ENCODE data around the gene KIRREL3.

GRCh38 chr11:126884192-126884591, 116.4 kb downstream of the KIRREL3 start:
- no peak for TF ChIP-seq POLR2AphosphoS5 (IDR thresholded peaks at IDR 0.05; ENCODE audit: insufficient read depth, low read depth, low read length)
- no peak for TF ChIP-seq CTCF (IDR thresholded peaks at IDR 0.05; ENCODE audit: extremely low read depth in 1 of 2, insufficient read depth in 1 of 2, low read depth in 1 of 2, low read length in 2 of 2)
- no peak for TF ChIP-seq EZH2 (IDR thresholded peaks at IDR 0.05; ENCODE audit: borderline replicate concordance, low read depth, low read length, severe bottlenecking)
- TF ChIP-seq MAX (IDR thresholded peaks at IDR 0.05; ENCODE audit: insufficient read depth, insufficient read length): no peak
- TF ChIP-seq POLR2A (IDR thresholded peaks at IDR 0.05; ENCODE audit: low read depth, low read length): no peak
- TF ChIP-seq FOS (IDR thresholded peaks at IDR 0.05; ENCODE audit: borderline replicate concordance, insufficient read depth, low read length): no peak
- TF ChIP-seq MYC (IDR thresholded peaks at IDR 0.05; ENCODE audit: low read depth, low read length): no peak

Data from endothelial cell of umbilical vein (primary cell).